Umbilical cord (tissue), 2 donors: Measurements from ENCODE around the gene CCDC63. TPM values are rescaled to one million over a fixed set of nuclear protein-coding genes. Genes with fewer than 3 reads are reported as not detected.
A peak's percentile ranks its signal among the peaks of the same experiment; 100 is the strongest.
"Not testable (repeated sequence)": the region's sequence is repeated elsewhere in the genome, so short reads cannot be mapped to it uniquely, and the experiment has no call there.

Source experiments
- DNase-seq: peaks from one replicate; pipeline ENCODE4 v3.0.0-alpha.2; 2015; ENCODE audit warnings: low spot score
- total RNA-seq: library from RNA; depleted of rRNA; stranded (reverse); fragments of >200 nt; gene quantifications from one replicate; pipeline ENCODE4 v1.2.3, GENCODE V29; 2014; ENCODE audit warnings: low replicate concordance; ENCODE audit not compliant: insufficient read depth

CCDC63 gene
- total RNA-seq, 1 donor from 2014 or later: not detected

DNA sequence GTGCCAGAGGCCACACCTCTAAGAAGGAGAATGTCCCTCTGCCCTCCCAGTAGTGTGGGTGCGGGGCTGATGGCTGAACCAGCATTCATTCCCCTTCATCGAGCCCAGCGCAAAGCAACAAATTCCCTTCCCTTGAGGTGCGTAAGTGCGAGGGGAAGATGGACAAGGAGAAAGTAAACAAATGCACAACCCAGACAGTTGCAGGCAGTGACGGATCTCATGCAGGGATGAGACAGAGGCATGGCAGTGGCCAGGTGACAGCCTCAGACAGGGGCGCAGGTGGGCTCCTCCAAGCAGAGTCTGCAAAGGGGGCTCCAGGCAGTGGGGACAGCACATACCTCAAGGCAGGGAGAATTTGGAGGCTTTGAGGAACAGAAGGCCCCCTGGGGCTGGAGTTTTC lies 75.9 kb downstream of the CCDC63 start:
- DNase-seq: no peak

DNA sequence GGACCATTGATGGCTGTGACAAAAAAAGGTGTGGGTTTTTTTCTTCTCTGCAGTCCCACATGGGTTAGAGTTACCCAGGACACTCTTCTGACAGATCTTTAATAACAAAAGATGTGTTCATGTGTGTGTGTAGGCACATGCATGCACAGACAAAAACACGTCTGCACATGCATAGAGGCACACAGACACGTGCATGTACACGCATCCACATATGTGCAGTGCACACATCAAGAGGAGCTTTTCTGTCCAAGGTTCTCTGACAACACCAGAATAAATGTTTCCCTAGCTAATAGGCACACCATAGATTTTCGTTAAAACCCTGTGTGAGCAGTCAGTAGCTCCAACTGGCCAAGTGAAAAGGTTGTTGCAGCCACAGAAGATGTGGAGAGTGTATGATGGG lies 76.4 kb downstream of the CCDC63 start:
- no peak for DNase-seq

DNA sequence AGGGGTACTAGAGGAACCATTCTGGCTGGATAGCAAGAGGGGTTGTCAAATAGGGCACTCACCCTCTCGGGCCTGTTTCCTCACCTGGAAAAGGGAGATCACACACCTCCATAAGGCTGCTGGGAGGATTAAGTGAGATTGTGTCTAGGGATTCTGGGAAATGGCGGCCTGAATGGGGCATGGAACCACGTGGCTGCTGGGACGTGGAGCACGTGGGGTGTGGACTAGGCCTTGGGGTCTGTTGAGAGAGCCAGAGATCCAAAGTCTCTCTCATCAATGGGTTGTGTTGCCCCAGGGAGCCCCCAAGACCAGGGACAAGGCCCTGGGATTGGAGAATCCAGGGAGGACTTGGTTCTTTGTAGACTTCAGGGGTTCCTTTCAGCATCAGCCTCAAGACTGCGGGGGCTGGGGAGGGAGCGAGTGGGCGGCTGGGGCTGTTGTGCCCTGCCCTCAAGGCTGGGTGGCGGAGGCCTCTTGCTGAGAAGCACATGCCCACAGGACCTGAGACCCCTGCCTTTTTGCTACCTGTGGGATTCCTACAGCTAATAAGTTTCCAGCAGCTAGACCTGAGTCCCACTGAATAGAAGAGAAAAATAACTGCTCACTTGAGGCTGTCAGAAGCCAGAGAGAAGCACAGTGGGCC lies 77.0 kb downstream of the CCDC63 start:
- DNase-seq: no peak

DNA sequence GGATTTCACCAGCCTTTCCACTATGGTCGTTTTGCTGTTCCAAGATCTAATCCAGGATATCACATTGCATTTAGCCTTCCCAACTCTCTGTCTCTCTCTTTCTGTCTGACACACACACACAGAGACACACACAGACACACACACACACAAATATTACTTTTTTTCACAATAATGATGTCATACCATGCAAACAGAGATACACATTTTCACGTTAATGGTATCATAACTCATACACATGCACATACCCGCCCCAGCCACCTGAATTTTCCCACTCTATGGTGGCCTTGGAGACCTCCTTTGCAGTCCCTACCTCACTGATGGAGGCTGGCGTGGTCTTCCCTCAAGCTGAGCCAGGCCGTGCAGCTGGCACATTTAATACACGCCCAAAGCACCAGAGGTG lies 80.8 kb downstream of the CCDC63 start:
- no peak for DNase-seq

DNA sequence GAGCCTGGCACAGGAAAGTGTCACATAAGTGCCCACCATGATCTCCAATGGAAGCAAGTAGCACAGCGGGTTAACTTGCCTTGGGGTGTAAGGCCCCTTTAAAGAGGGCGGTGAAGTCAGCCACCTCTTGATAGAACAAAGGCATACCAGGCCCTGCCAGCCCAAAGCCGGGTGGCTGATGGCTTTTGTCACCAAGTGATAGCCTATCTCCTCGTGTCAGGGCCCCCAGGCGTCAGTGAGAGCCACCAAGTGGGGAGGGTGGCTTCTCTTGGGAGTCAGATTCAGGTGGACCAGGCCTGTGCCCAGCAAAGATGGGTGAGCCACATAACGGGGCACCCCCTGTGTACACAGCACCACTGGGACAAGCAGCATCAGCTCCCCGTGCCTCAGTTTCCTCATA lies 81.9 kb downstream of the CCDC63 start:
- no peak for DNase-seq

DNA sequence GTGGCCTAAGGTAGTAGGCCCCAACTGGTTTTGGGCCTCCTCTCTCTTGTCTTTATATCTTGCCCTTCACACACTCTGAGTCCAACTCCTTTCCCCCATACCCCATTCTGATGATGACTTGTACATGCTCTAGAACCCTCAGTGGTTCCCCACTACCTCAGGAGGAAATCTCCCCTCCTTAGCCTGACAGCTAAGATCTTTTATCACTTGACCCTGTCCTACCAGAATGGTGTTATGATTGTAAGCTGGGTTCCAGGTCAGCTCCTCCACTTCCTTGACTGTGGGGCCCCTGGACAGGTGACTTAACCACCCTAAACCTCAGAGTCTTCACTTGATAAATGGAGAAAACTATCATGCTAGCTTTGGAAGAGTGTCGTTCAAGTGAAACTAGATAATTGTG lies 83.0 kb downstream of the CCDC63 start:
- DNase-seq: no peak

DNA sequence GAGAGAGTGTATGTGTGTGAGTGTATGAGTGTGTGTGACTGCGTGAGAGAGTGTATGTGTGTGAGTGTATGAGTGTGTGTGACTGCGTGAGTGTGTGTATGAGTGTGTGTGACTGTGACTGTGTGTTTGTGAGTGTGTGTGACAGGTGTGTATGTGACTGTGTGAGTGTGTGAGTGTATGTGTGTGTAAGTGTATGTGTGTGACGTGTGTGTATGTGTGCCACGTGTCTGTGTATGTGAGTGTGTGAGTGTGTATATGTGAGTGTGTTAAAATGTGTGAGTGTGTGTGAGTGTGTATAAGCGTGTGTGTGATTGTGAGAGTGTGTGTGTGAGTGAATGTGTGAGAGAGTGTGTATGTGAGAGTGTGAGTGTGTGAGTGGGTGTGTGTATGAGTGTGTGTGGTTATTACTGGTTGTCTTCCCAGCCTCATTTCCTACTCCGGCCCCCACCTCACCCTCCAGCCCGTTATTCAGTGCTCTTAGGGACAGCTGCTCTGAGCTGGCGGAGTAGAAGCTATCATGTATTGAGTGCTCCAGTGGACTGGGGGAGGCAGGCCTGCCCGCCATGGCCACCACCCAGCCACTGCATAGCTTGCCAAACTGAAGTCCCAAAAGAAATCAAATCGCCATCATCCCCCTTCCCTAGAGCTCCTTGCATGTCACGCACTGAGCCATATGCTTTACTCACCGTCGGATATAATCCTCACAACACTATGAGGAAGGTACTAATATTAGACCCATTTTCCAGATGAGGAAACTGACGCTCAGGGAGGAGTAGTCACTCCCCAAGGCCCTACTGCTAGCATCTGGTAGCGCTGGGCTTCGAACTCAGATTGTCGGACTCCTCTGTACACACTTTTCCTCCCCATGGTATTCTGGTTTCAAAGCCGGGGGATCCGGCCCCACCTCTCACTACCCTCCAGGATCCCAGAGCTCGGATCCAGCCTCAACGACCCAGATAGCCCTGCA lies 83.8 kb downstream of the CCDC63 start:
- no peak for DNase-seq

DNA sequence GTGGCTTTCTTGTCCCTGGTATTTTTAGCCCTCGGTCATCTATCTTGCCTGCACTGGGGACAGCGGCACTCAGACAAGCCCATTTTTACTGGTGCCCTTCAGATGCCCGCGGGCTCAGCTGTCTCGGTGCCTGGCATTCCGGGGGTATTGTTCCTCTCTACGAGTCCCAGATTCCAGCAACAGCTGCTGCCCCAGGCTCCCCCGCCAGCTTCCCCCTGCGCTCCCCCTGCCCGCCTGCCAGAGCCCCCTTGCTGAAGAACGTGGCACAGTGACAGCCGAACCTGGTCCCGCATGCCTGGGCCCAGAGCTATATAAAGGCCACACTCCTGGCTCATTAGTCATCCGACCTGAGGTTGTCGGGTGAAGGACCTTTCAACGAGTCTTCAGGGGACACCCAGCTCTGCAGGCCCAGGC lies 84.5 kb downstream of the CCDC63 start:
- no peak for DNase-seq

DNA sequence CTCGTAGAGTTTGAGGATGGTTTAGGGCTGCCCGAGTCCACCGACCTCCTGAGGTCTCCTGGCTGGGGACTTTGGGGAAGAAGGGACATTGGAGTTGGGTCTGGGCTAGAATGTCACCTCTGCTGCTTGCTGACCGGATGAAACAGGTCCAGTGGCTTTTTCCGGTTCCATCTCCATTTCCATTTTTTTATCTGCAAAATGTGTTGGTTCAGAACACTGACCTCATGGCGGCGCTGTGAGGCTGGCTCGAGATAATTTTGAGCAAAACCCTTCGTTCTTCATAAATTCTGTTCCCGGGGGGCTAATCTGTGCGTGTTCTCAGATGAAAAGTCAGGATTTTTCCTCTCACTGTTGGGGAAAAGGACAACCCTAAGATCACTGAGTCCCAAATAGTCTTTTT lies 85.3 kb downstream of the CCDC63 start:
- DNase-seq: no peak

DNA sequence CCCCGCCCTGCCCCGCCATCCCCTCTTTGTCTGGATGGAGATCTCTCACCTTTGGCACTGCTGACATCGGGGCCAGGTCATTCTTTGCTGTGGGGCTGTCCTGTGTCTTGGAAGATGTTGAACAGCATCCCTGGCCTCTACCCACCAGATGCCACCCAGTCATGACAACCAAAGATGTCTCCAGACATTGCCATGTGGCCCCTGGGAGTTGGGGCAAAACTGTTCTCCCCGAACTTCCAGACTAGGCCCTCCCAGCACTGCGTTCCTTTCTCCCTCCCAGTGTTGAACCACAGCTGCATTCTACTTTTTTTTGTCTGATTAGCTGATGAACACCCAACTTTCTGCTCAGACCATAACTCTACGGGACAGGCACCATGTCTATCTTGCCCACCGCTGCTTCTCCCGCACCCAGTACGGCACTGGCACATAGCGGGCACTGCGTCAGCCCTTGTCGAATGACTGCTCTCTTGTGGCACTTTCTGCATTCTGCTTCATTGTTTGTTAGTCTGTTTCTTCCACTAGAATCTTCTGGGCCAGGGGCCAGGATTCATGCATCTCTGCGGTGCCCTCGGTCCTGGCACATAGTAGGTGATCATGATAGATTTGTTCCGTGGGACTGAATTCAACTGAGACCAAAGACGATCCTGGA lies 86.7 kb downstream of the CCDC63 start:
- DNase-seq: no peak

DNA sequence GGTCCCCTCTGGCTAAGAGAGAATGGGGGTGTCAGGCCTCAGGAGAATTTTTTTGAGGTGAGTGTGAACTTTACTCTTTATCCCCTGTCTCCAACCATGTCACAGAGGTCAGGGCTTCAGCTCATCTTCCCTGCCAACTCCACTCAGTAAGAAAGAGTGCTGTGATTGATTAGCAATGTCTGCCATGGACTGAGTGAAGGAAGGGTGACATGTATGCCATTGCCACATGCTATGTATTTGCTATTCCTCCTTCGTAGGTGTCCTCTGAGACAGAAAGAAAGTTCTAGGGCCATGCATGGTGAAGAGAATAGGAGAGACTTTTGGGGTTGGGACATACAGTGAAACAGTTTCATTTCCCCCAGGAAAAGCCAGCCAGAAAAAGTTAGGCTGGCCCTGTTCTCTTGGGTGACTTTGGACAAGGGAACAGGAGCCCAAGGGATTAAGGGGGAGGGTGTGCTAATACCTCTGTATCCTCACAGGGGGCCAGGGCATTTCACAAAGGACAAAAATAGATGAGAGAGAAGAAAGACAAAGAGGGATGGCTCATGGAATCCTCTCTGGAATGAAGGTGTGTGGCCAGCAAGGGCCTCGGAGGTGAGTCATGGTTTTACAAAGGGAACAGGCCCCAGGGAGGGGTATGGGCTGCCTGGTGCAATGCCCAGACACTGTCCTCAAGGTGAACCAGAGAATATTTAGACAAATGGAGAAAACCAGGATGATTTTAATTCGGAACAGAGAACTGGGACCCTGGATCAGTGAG lies 87.5 kb downstream of the CCDC63 start:
- no peak for DNase-seq

DNA sequence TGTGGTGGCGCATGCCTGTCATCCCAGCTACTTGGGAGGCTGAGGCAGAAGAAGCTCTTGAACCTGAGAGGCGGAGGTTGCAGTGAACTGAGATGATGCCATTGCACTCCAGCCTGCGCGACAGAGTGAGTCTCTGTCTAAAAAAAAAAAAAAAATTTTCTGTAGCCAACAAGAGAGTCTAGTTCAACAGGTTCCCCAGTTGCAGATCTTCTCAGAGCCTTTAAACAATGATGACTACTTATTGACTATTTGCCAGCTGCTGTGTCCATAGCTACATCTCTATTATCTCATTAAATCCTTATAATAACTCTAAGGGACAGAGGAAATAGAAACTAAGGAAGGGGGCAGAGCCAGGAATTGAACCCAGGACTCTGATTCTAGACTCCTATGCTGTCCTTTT lies 88.8 kb downstream of the CCDC63 start:
- DNase-seq: no peak

DNA sequence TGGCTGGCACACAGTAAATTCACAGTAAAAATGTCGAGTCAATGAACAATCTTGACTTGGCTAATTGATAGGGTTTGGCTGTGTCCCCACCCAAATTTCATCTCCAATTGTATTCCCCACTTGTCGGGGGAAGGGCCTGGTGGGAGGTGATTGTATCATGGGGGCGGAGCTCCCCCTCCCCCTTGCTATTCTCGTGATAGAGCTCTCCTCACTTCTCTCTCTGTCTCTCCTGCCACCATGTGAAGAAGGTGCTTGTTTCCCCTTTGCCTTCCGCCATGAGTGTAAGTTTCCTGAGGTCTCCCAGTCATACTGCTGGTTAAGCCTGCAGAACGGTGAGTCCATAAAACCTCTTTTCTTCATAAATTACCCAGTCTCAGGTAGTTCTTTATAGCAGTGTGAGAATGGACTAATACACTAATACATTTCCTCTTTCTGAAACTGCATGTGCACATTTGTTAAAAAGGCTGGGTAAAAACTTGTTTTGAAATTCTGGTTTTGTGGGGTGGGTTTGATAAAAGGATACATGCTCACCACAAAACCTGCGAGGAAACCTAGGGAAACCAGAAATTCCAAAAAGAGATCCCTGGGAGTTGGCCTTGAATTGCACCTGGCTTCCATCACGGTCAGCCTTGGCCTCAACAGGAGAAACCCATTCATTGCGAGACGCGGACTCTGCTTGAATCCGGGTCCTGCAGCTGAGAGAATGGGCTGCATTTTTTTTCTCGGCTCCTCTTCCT lies 89.7 kb downstream of the CCDC63 start:
- DNase-seq: no peak

DNA sequence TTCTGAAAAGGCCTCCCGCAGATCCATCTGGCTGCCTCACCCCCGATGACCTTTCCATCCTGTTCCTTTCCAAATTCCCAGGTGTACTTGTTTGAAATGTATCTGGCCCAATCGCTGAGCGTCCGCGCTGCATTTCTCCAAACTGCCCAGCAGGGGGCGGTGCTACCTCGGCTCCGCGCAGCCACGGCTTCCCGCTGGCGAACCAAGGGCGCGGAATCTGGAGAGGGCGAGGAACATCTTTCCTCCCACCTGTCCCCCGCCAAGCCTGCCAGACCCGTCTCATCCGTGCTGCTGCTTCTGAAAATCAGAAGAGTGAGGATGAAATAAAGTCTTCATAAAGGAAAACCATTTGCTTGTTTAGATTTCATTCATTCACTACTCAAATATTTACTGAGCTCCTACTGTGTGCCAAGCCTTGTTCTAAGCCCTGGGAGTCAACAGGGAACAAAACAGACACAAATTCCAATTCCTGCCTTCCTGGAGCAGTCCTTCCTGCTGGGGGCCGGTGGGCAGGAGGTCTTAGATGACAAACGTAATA lies 90.4 kb downstream of the CCDC63 start:
- peak; percentile 10 for DNase-seq

DNA sequence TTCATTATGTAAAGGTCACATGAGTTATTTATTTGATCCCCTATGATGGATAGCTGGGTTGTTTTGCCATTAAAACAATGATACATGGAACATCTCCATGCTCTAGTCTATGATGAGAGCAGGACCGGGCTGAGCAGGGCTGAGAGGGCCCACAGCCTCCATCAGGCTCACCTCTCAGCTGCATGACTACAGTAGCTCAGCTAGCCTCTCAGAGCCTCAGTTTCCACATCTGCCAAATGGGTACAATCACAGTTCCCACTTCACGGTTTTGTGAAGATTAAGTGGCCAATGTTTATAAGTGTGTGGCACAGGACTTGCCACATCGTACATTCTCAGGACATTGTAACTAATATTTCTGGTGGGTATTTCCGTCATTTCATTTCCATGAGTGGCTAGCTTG lies 93.5 kb downstream of the CCDC63 start:
- DNase-seq: no peak

DNA sequence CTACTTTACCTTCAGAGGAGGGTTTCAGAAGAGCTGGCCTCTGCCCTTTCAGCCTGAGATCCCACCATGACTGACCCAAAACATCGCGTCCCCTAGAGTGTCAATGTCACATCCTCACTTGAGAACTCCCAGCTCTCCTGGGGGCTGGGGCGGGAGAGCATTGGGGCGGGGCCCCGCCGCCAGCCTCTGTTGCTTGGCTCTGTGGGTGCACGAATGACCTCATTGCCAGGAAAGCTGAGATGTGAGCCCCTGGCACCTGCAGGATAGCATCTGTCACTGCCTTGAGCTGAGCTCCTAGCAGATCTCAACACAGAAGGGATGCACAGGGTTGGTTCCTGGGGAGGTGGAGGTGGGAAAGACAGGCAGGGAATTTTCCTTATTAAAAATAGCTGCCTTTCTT lies 94.1 kb downstream of the CCDC63 start:
- DNase-seq: no peak

DNA sequence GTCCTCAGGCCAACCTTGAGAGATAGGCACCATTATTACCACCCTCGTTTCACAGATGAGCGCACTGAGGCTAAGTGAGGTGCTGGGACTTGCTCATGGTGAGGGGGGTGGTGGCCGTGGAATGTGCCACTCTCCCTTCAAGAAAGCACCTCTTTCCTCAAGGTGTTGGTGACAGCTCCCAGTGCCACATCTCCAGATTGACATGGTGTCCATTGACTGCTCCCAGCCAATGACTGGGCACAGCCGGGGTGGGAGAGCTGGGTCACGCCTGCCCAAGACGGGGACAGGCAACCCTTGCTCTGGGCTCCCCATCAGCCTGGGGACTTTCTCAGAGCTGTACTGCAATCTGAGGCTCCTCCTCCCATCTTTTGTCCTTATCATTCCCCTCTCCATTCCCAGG lies 94.6 kb downstream of the CCDC63 start:
- no peak for DNase-seq

DNA sequence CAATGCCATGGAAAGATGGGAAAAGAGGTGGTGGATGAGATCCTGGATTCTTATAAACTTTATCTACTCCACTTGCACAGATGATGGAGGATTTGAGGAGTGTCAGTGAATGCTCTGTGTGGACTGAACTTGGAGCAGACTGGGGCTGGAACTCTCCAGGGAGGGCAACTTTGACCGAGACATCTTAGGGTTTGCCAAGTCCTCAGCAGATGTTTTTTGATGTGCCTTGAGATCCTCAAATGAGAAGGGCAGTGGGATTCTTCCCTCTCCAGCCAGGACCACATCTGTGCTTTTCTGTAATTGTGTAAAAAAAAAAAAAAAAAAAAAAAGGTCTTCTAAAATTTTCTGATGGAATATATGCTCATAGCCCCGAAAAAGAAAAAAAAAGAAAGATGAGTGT lies 96.6 kb downstream of the CCDC63 start:
- DNase-seq: no peak

DNA sequence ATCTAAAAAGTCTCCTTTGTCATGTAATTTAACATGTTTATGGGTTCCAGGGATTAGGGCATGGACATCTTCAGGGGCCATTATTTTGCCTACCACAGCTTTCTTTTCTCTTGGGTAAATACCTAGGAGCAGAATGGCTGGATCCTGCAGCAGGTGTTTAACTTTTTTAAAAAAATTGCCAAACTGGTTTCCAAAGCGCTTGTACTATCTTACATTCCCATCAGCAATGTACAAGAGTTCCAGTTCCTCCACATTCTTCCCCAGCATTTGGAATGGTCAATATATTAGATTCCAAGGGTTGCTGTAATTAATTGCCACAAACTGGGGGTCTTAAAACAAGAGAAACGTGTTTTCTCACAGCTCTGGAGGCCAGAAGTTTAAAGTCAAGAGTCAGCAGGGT lies 101.3 kb downstream of the CCDC63 start:
- no peak for DNase-seq

DNA sequence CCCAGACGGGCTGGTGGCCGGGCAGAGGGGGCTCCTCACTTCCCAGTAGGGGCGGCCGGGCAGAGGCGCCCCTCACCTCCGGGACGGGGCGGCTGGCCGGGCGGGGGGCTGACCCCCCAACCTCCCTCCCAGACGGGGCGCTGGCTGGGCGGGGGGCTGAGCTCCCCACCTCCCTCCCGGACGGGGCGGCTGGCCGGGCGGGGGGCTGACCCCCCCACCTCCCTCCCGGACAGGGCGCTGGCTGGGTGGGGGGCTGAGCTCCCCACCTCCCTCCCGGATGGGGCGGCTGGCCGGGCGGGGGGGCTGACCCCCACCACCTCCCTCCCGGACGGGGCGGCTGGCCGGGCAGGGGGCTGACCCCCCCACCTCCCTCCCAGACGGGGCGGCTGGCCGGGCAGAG lies 103.7 kb downstream of the CCDC63 start:
- not testable (repeated sequence) for DNase-seq

DNA sequence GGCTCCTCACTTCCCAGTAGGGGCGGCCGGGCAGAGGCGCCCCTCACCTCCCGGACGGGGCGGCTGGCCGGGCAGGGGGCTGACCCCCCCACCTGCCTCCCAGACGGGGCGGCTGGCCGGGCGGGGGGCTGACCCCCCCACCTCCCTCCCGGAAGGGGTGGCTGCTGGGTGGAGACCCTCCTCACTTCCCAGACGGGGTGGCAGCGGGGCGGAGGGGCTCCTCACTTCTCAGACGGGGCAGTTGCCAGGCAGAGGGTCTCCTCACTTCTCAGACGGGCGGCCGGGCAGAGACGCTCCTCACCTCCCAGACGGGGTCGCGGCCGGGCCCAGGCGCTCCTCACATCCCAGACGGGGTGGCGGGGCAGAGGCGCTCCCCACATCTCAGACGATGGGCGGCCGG lies 104.1 kb downstream of the CCDC63 start:
- not testable (repeated sequence) for DNase-seq
